ENCODE measurements around the gene ZNF547. TPM values are rescaled to one million over a fixed set of nuclear protein-coding genes. Genes with fewer than 3 reads are reported as not detected.

ZNF547 gene
- 1.6 and 2.1 TPM in 2 replicates for total RNA-seq

GRCh38 chr19:57362997-57363687 lies at the start of gene ZNF547, which contains the start of gene TRAPPC2B:
Gene ZNF547, plus strand, starts transcription at chr19:57363551. Its CDS starts 5,005 bp downstream, at chr19:57368556.
Gene TRAPPC2B, plus strand, starts transcription at chr19:57363551. Its CDS starts 1,283 bp downstream, at chr19:57364834.

DNA sequence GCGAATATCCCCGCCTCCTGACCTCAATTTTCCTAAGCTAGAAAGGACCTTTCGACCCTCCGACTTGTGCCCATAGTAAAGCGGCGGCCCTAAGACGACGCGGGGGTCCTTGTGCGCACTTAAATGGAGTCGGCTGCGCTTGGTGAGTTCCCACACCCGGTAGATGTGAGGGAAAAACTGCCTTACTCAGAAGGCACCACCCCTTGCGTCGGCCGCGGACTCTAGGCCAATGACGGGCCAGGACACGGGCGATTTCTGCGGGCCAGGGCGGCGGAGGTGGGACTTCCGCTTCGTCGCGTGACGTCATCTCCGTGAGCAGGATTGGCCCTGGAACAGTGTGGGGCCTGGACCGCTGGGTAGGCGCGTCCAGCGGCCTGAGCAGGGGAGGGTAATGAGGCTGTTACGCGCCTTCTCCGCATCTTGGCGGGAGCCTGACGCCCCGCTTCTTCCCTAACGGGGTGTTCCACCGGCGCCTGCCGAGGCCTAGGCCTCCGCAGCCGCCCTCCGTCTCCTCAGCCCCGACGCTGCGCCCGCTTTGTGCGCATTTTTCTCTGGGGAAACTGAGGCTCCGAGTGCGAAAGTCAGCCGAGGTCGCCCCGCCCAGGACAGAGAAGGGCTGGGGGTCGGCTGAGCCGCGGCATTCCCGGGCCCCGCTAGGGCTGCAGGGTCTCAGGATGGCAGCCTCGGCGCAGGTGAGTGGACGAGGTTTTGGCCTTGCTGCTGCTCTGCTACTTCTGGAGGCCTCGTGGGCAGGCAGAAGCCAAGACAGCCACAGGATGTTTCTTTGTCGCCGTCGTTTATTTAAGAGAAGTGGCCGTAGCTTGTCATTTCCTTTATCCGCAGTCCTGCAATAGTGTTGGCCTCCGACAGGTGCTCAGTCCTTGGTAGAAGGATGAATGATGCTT lies 42.9 kb upstream of the ZNF547 start, which contains the start of gene ZNF543:
TSS of gene ZNF543 (plus strand) at position 293 of the 905 bp plus-strand sequence. CDS start at position 675, 382 bp downstream.

DNA sequence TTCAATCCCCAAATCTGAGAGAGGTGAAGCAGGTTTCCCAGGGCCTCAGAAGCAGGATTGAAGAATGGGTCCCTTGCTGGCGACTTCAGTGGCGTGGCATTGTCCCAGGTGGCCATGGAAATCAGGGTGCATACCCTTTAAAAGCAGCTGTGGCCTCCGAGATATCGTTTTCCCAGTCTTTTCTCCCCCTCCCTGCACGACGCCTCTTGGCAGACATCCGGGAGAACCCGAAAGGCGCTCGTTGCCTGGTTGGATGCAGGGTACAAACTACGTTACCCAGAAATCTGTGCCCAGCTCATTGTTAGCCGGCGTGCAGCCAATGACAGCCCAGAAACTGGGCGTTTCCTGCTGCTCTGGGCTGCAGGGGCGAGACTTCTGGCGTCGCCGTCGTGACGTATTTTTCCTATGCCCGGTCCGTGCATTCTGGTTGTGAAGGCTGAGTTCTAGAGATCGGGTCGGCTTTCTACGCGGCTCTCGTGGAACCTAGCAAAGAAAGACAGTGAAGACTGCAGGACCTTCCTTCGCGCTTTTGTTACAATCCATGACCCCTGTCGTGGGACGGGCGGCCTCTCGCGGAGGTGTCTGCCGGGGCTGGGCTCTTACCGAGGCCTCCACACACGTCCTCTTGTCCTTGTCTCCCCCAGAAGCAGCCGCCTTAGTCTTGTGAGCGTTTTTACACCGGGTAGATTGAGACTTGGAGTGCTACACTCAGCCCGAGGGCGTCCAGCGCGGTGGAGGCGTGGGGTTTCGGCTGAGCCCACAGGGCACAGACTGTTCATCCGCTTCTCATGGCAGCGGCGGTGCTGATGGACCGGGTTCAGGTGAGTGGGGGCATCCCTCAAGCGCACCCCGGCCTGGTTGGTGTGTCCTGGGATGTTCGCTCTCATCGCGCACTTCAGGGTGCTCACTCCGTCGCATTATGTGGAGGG lies 12.2 kb upstream of the ZNF547 start, which contains the start of gene ZNF304:
TSS of gene ZNF304 (plus strand) at position 395 of the 929 bp plus-strand sequence. CDS start at position 789, 394 bp downstream.

DNA sequence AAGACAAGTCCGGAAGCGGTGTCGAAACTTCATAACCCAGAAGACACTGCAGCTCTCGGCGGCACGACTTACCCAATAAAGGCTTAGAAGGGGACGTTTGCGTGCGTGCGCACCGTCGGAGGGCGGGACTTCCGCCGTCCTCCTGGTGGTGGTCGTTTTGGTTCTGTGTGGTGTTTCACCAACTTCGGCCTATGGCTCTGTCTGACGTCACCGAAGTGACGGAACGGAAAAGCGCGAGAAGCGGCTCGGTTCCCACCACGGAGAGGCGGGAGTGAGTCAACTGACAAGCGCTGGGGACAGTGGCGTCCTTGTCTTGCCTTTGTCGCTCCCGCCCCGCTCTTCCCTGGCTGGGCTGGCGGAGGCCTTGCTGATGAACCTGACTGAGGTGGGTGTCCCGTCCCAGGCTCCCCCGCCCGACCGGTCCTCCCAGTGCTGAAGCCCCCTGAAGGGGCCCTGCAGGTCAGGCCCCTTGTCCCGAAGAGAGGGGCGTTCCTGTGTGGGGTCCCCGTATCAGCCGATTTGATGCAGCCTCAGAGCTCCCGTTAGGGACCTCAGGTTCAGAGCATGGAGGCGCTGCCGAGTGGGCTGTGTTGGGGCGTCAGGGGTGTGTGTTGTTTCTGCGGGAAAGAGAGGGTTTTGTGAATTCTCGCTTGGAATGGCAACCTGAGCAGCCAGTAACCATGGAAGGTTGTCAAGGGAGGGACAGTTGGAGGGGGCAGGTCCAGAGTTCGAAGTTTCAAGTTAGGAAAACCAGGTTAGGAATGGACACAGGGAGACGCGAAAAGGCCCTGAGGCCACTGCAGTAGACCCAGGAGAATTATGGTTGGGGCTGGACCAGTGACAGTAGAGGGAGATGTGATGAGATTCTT lies 26.6 kb downstream of the ZNF547 start, which contains the start of gene ZNF548:
TSS of gene ZNF548 (plus strand) at position 125 of the 869 bp plus-strand sequence. CDS start at position 371, 246 bp downstream.

GRCh38 chr19:57410877-57411671 lies 47.7 kb downstream of the ZNF547 start, which contains the start of gene ZNF17:
Gene ZNF17, plus strand, starts transcription at chr19:57411161. Its CDS starts 2,455 bp downstream, at chr19:57413616.

Other genes with a start within 250 kb of the ZNF547 start
- gene USP29, start 243.6 kb upstream of the ZNF547 start, total RNA-seq: not detected in 2 replicates
- gene ZIM3, start 218.3 kb upstream of the ZNF547 start, total RNA-seq: not detected in 2 replicates
- not detected in 2 replicates for gene DUXA, start 196.1 kb upstream of the ZNF547 start, total RNA-seq
- gene ZNF264, start 172.1 kb upstream of the ZNF547 start, total RNA-seq: 16.2 and 37.1 TPM in 2 replicates
- 0.61 and 0.65 TPM in 2 replicates for gene AURKC, start 132.5 kb upstream of the ZNF547 start, total RNA-seq
- gene ZNF805, start 122.9 kb upstream of the ZNF547 start, total RNA-seq: 18.5 and 22.3 TPM in 2 replicates
- 40.9 and 45.5 TPM in 2 replicates for gene ZNF460, start 83.1 kb upstream of the ZNF547 start, total RNA-seq
- gene ZNF543, start 43.1 kb upstream of the ZNF547 start, total RNA-seq: 7.8 and 8.5 TPM in 2 replicates
- gene ZNF304, start 12.3 kb upstream of the ZNF547 start, total RNA-seq: 7.4 and 7.8 TPM in 2 replicates
- gene TRAPPC2B, start within 50 bp of the ZNF547 start, total RNA-seq: 7.4 and 14.0 TPM in 2 replicates
- 9.7 and 15.6 TPM in 2 replicates for gene ZNF548, start 26.3 kb downstream of the ZNF547 start, total RNA-seq
- 8.2 and 11.0 TPM in 2 replicates for gene ZNF17, start 47.6 kb downstream of the ZNF547 start, total RNA-seq
- 7.8 and 13.8 TPM in 2 replicates for gene ZNF749, start 71.8 kb downstream of the ZNF547 start, total RNA-seq
- gene VN1R1, start 93.6 kb downstream of the ZNF547 start, total RNA-seq: 0.30 and 0.32 TPM in 2 replicates
- gene ZNF772, start 114.0 kb downstream of the ZNF547 start, total RNA-seq: 8.8 and 13.1 TPM in 2 replicates
- gene ZNF419, start 124.2 kb downstream of the ZNF547 start, total RNA-seq: 7.3 and 8.8 TPM in 2 replicates
- gene ZNF773, start 136.4 kb downstream of the ZNF547 start, total RNA-seq: 7.5 and 8.1 TPM in 2 replicates
- 3.5 and 5.2 TPM in 2 replicates for gene ZNF549, start 163.8 kb downstream of the ZNF547 start, total RNA-seq
- gene ZNF550, start 196.3 kb downstream of the ZNF547 start, total RNA-seq: 2.9 and 5.8 TPM in 2 replicates
- 3.9 and 4.3 TPM in 2 replicates for gene ZNF416, start 215.4 kb downstream of the ZNF547 start, total RNA-seq
- 1.6 and 2.9 TPM in 2 replicates for gene ZIK1, start 220.6 kb downstream of the ZNF547 start, total RNA-seq
- gene ZNF530, start 236.3 kb downstream of the ZNF547 start, total RNA-seq: 1.4 and 7.1 TPM in 2 replicates

Data from epithelial cell of umbilical artery (primary cell).